Measurements from ENCODE around the gene ACO1.

- no peak for TF ChIP-seq ZNF384 (IDR thresholded peaks at IDR 0.05)
- no peak for TF ChIP-seq SP1 (IDR thresholded peaks at IDR 0.05)
- no peak for TF ChIP-seq FOXA1 (IDR thresholded peaks at IDR 0.05)
- no peak for TF ChIP-seq ELF4 (IDR thresholded peaks at IDR 0.05)
- TF ChIP-seq L3MBTL2 (conservative IDR thresholded peaks at IDR 0.05), result no peak
- no peak for TF ChIP-seq SUZ12 (IDR thresholded peaks at IDR 0.05)
- TF ChIP-seq TARDBP (IDR thresholded peaks at IDR 0.05), result no peak
- TF ChIP-seq ARNT (IDR thresholded peaks at IDR 0.05), result no peak
- no peak for TF ChIP-seq HDGF (IDR thresholded peaks at IDR 0.05; ENCODE audit: borderline replicate concordance)
- no peak for TF ChIP-seq NFRKB (IDR thresholded peaks at IDR 0.05)
- no peak for TF ChIP-seq BHLHE40 (IDR thresholded peaks at IDR 0.05; ENCODE audit: borderline replicate concordance)
Observed at GRCh38 chr9:32430720-32431119, 46.3 kb downstream of the ACO1 start.

Measured in HEK293T (cell line).